ENCODE data around the gene SGF29.
"Not testable (repeated sequence)": the region's sequence is repeated elsewhere in the genome, so short reads cannot be mapped to it uniquely, and the experiment has no call there.

Gene SGF29

DNA sequence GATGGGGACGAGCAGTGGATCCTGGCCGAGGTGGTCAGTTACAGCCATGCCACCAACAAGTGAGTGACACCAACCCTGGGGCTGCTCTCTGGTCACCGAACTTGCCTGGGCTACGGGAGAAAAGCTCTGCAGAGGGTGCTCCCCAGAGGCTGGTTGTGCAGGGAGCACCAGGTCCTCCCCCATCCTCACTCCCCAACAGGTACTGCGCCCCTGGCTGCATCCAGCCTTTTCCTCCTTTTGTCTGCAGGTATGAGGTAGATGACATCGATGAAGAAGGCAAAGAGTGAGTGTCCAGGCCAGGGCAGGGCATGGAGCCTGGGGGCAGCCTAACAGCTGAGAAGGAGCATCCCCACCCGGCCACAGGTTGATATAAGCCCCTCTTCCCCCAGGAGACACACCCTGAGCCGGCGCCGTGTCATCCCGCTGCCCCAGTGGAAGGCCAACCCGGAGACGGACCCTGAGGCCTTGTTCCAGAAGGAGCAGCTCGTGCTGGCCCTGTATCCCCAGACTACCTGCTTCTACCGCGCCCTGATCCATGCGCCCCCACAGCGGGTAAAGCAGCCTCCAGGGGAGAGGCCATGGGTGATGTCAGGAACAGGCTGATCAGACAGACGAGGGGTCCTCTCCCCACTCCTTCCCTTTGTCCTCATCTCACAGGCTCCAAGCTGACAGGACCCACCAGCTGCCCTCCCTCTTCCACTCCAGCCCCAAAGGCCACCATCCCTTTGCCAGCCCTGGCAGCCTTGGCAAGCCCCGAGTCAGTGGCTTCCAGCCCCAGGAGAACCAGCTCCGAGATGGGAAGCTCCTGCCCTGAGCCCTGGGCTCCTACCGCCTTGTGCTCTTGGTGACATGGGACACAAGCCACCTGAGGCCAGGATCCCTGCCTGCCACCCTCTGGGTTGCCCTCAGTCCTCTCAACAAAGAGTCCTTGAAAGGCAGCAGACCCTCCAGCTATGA is 36.9 kb downstream of the SGF29 start:
- H3K4me3 ChIP-seq (ENCODE audit: low read depth, low read length) = no peak overlapping the region
- no peak for TF ChIP-seq CTCF (conservative IDR thresholded peaks at IDR 0.05; ENCODE audit: low read depth, low read length)
- DNase-seq (ENCODE audit: low read depth) = no peak

DNA sequence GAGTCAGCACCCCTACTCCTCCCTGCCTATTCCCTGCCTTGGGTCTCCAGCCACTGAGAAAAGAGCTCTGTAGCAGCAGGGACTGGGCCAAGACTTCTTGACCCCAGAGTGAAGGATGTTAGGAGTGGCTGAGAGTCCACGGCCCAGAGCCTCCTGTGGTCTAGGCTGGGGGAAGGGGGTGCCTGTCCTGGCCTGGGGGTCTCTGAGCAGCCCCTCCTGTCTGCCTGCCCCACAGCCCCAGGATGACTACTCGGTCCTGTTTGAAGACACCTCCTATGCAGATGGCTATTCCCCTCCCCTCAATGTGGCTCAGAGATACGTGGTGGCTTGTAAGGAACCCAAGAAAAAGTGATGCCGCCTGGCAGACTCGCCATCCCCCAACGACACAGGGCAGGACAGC is 37.6 kb downstream of the SGF29 start:
- no peak for DNase-seq (ENCODE audit: low read depth)
- no peak for TF ChIP-seq CTCF (conservative IDR thresholded peaks at IDR 0.05; ENCODE audit: low read depth, low read length)
- no peak overlapping the region for H3K4me3 ChIP-seq (ENCODE audit: low read depth, low read length)

GRCh38 chr16:28592511-28592910 is 38.8 kb downstream of the SGF29 start:
- no peak overlapping the region for H3K4me3 ChIP-seq (ENCODE audit: low read depth, low read length)
- DNase-seq (ENCODE audit: low read depth) = no peak
- no peak for TF ChIP-seq CTCF (conservative IDR thresholded peaks at IDR 0.05; ENCODE audit: low read depth, low read length)

DNA sequence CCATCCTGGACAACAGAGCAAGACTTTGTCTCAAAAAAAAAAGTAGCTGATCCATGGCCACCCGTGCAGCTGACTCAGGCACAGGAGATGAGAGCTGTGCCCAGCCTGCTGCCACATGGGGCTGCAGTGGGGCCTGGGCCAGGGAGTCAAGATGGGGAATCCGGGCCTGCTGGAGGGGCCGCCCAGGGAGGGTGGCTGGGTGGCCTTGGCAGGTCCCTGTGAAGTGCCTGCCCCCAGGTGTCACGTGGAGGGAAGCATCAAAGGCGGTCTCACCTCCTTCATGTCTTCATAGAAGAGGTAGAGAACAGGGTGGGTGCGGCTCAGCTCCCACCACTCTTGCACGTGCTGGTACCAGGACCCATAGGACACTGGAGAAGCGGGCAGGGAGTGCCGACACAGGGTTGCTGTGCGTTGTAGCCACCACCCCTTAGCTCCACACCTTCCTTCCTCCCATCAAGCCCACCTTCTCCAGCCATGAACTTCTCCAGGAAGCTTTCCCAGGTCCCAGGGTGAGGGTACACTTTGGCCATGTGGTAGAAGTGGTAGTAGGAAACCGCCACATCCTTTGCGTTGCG is 39.3 kb downstream of the SGF29 start:
- no peak for DNase-seq (ENCODE audit: low read depth)
- no peak overlapping the region for H3K4me3 ChIP-seq (ENCODE audit: low read depth, low read length)
- no peak for TF ChIP-seq CTCF (conservative IDR thresholded peaks at IDR 0.05; ENCODE audit: low read depth, low read length)

DNA sequence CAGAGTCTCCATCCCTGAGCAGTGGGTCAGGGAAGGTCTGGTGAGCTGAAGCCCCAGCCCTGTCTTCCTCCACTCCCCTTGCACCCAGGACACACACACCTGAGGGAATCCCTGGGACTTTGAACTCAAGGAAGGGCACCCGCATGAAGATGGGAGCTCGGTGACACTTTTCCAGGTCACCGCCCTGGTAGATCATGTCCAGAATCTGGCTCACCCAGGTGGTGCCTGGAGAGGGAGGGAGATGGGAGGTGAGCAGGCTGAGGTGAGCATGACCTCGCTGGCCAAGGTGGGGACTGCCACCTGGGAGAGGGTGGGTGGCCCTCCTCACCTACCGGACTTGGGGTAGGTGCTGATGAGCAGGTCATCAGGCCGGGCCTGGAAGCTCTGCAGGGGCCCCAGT is 41.7 kb downstream of the SGF29 start:
- DNase-seq (ENCODE audit: low read depth); H3K4me3 ChIP-seq (ENCODE audit: low read depth, low read length): not testable (repeated sequence)

- H3K4me3 ChIP-seq (ENCODE audit: low read depth, low read length) = no peak overlapping the region
- DNase-seq (ENCODE audit: low read depth) = no peak
- no peak for TF ChIP-seq CTCF (conservative IDR thresholded peaks at IDR 0.05; ENCODE audit: low read depth, low read length)
Measured at GRCh38 chr16:28596115-28596630, 42.5 kb downstream of the SGF29 start.

DNA sequence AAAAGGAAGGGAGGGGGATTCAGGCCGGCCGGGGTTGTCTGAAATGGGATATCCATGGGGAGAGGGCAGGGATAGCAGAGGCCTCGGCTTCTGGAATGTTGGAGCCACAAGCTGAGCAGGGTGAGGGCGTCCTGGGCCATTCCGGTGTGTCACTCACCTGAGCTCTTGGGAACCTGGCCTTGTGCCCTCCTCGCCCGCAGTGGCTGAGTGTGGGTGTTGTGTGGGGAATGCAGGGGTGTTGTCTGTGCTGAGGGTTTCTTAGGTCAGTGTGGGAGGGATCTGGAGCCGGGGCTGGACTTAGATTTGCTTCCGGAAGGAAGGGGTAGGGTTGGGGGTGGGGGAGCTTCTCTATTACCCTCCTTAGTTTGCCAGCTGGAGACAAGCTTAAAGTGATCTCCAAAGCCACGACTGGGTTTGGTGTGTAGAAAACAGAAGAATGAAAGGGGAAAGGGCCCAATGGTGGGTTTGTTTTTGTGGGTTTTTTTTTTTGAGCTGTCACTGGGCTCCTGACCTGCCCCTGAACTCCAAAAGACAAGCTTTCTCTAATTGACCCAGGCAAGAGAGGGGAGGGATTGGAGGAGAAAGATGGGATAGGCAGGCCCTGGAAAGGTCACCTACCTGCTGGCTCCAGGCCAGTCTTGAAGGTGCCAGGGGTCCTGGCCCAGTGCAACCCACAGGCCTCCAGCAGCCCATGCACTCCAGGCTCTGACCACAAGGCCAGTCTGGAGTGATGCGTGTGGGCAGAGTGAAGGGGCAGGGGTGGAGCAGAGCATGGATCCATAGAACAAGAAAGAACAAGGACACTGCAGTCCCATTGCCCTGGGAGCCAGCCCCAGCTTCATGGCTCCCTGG is 43.3 kb downstream of the SGF29 start, which contains the start of gene SULT1A2:
TSS of gene SULT1A2 (minus strand) at position 211 of the 852 bp plus-strand sequence. CDS start 1,120 bp downstream, outside the sequence.
- TF ChIP-seq CTCF (conservative IDR thresholded peaks at IDR 0.05; ENCODE audit: low read depth, low read length) = no peak
- no peak for DNase-seq (ENCODE audit: low read depth)

More for the DNA sequence above, 43.3 kb downstream of the SGF29 start, which contains the start of gene SULT1A2:
- H3K4me3 ChIP-seq (ENCODE audit: low read depth, low read length) = no peak within 1 kb of the TSS
